GM18507 (cell line): ENCODE measurements around the gene CNGB1.
"Not testable (repeated sequence)": the region's sequence is repeated elsewhere in the genome, so short reads cannot be mapped to it uniquely, and the experiment has no call there.

Experiments used
- DNase-seq: peaks from one replicate; pipeline ENCODE4 v3.0.0; 2011; ENCODE audit warnings: low read depth; ENCODE audit not compliant: insufficient read length; ENCODE audit errors: extremely low spot score
- FAIRE-seq: peaks from 2 replicates; lab custom pipeline; 2011; peaks lifted over from hg19 to GRCh38; lab: Jason Lieb, UNC

CNGB1 gene

GRCh38 chr16:57845115-57845514 is 125.8 kb downstream of the CNGB1 start:
- FAIRE-seq = no peak
- DNase-seq = no peak

- DNase-seq = no peak
- no peak for FAIRE-seq
Measured at GRCh38 chr16:57844416-57845030, 126.4 kb downstream of the CNGB1 start.

GRCh38 chr16:57843400-57843799 is 127.5 kb downstream of the CNGB1 start:
- no peak for FAIRE-seq
- no peak for DNase-seq

GRCh38 chr16:57842601-57843000 is 128.3 kb downstream of the CNGB1 start:
- FAIRE-seq = no peak
- no peak for DNase-seq

GRCh38 chr16:57840833-57841232 is 130.1 kb downstream of the CNGB1 start:
- DNase-seq (no peak), FAIRE-seq (no peak)

GRCh38 chr16:57838161-57838560 is 132.8 kb downstream of the CNGB1 start:
- DNase-seq = no peak
- no peak for FAIRE-seq

GRCh38 chr16:57837305-57838125 is 133.4 kb downstream of the CNGB1 start:
- no peak for DNase-seq
- no peak for FAIRE-seq

GRCh38 chr16:57835439-57835838 is 135.5 kb downstream of the CNGB1 start:
- FAIRE-seq, DNase-seq: not testable (repeated sequence)

GRCh38 chr16:57834936-57835335 is 136.0 kb downstream of the CNGB1 start:
- DNase-seq (no peak), FAIRE-seq (no peak)
